ENCODE measurements around the gene STN1.

STN1 gene

DNA sequence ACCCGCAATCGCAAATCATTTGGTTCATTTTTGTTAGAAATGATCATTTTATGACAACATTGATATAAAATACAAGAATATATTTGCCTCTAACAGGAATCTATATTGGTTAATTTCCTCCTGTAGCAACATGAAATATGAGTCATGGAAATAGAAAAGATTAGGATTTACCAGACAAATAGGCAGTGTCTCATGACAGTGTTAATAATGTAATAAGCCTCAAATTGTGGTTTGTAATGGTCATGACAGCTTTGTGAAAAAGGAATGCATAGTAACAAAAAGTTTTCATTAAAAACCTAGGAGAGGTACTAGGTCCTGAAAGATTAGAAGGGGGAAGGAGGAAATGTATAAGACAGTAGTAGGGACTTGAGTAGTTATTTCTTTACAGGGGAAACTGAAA lies 41.0 kb upstream of the STN1 start:
- H3K4me3 ChIP-seq (ENCODE audit: low read depth, low read length) = no peak overlapping the region
- no peak overlapping the region for H2BK5ac ChIP-seq (ENCODE audit: low read depth, low read length, poor library complexity)
- H3K23ac ChIP-seq (ENCODE audit: low read length) = no peak overlapping the region
- H3K36me3 ChIP-seq (ENCODE audit: control insufficient read depth in 1 of 2, insufficient read depth in 2 of 2, low read length in 2 of 2) = no peaks in the 10 kb centered on the region
- H3K14ac ChIP-seq (ENCODE audit: low read length) = no peak overlapping the region
- H3K9ac ChIP-seq (ENCODE audit: low read length) = no peak overlapping the region
- no peak overlapping the region for H2AK5ac ChIP-seq (ENCODE audit: low read length)
- peaks cover 3% of the 10 kb centered on the region for H3K27me3 ChIP-seq (ENCODE audit: insufficient read depth, low read length)
- H3K79me2 ChIP-seq (ENCODE audit: control insufficient read depth, insufficient read depth, low read length, poor library complexity) = no peaks in the 10 kb centered on the region
- H3K79me1 ChIP-seq (ENCODE audit: low read length) = no peaks in the 10 kb centered on the region
- H3K18ac ChIP-seq (ENCODE audit: low read length) = no peak overlapping the region
- H3K4me1 ChIP-seq (ENCODE audit: control insufficient read depth in 1 of 2, insufficient read depth in 2 of 2, low read length in 2 of 2) = peaks cover 0 to 2% of the 10 kb centered on the region in 2 experiments
- H4K91ac ChIP-seq (ENCODE audit: low read depth, low read length) = no peak overlapping the region
- no peak overlapping the region for H3K4me2 ChIP-seq (ENCODE audit: low read length)
- DNase-seq = no peak
- no CpG with 5 or more reads among the region's 2 CpGs for WGBS (ENCODE audit: extremely low coverage, insufficient coverage, insufficient read length)
- no peak overlapping the region for H2BK12ac ChIP-seq (ENCODE audit: low read length)
- no peak overlapping the region for H4K8ac ChIP-seq (ENCODE audit: low read depth, low read length)
- no peak overlapping the region for H3K27ac ChIP-seq (ENCODE audit: low read depth, low read length)
- H2AFZ ChIP-seq (ENCODE audit: insufficient read depth, low read length, poor library complexity) = no peak overlapping the region
- H3K4ac ChIP-seq (ENCODE audit: low read depth, low read length) = no peak overlapping the region
- no peak overlapping the region for H4K12ac ChIP-seq (ENCODE audit: low read depth, low read length)
- H2BK120ac ChIP-seq (ENCODE audit: insufficient read depth, low read length, poor library complexity) = no peak overlapping the region
- no peaks in the 10 kb centered on the region for H3K9me3 ChIP-seq (ENCODE audit: insufficient read depth, low read depth, low read length)

- no peak for DNase-seq
- no peak overlapping the region for H3K23ac ChIP-seq (ENCODE audit: low read length)
- no peak overlapping the region for H3K9ac ChIP-seq (ENCODE audit: low read length)
- no peak overlapping the region for H3K4ac ChIP-seq (ENCODE audit: low read depth, low read length)
- H3K79me1 ChIP-seq (ENCODE audit: low read length) = no peaks in the 10 kb centered on the region
- no peak overlapping the region for H2BK12ac ChIP-seq (ENCODE audit: low read length)
- H3K27ac ChIP-seq (ENCODE audit: low read depth, low read length) = no peak overlapping the region
- H3K27me3 ChIP-seq (ENCODE audit: insufficient read depth, low read length) = peaks cover 3% of the 10 kb centered on the region
- H4K91ac ChIP-seq (ENCODE audit: low read depth, low read length) = no peak overlapping the region
- H3K4me2 ChIP-seq (ENCODE audit: low read length) = no peak overlapping the region
- H4K12ac ChIP-seq (ENCODE audit: low read depth, low read length) = no peak overlapping the region
- H3K4me3 ChIP-seq (ENCODE audit: low read depth, low read length) = no peak overlapping the region
- H3K18ac ChIP-seq (ENCODE audit: low read length) = no peak overlapping the region
- H2BK120ac ChIP-seq (ENCODE audit: insufficient read depth, low read length, poor library complexity) = no peak overlapping the region
- no peaks in the 10 kb centered on the region for H3K36me3 ChIP-seq (ENCODE audit: control insufficient read depth in 1 of 2, insufficient read depth in 2 of 2, low read length in 2 of 2)
- no peak overlapping the region for H2AK5ac ChIP-seq (ENCODE audit: low read length)
- H4K8ac ChIP-seq (ENCODE audit: low read depth, low read length) = no peak overlapping the region
- no CpG with 5 or more reads among the region's 1 CpG for WGBS (ENCODE audit: extremely low coverage, insufficient coverage, insufficient read length)
- peaks cover 0 to 2% of the 10 kb centered on the region in 2 experiments for H3K4me1 ChIP-seq (ENCODE audit: control insufficient read depth in 1 of 2, insufficient read depth in 2 of 2, low read length in 2 of 2)
- no peak overlapping the region for H2BK5ac ChIP-seq (ENCODE audit: low read depth, low read length, poor library complexity)
- H3K9me3 ChIP-seq (ENCODE audit: insufficient read depth, low read depth, low read length) = no peaks in the 10 kb centered on the region
- H3K79me2 ChIP-seq (ENCODE audit: control insufficient read depth, insufficient read depth, low read length, poor library complexity) = no peaks in the 10 kb centered on the region
- H2AFZ ChIP-seq (ENCODE audit: insufficient read depth, low read length, poor library complexity) = no peak overlapping the region
- no peak overlapping the region for H3K14ac ChIP-seq (ENCODE audit: low read length)
Observed at GRCh38 chr10:103954543-103954942, 36.6 kb upstream of the STN1 start.

- no peak overlapping the region for H3K27ac ChIP-seq (ENCODE audit: low read depth, low read length)
Observed at GRCh38 chr10:103951942-103952341, 34.0 kb upstream of the STN1 start.

GRCh38 chr10:103951183-103951582 lies 33.2 kb upstream of the STN1 start:
- H4K91ac ChIP-seq (ENCODE audit: low read depth, low read length) = no peak overlapping the region
- no peak for DNase-seq
- no peak overlapping the region for H2AFZ ChIP-seq (ENCODE audit: insufficient read depth, low read length, poor library complexity)
- no peak overlapping the region for H3K18ac ChIP-seq (ENCODE audit: low read length)
- no peak overlapping the region for H3K14ac ChIP-seq (ENCODE audit: low read length)
- H2BK120ac ChIP-seq (ENCODE audit: insufficient read depth, low read length, poor library complexity) = no peak overlapping the region
- no peak overlapping the region for H3K4me3 ChIP-seq (ENCODE audit: low read depth, low read length)
- no peak overlapping the region for H3K27ac ChIP-seq (ENCODE audit: low read depth, low read length)
- peaks cover 0 to 2% of the 10 kb centered on the region in 2 experiments for H3K4me1 ChIP-seq (ENCODE audit: control insufficient read depth in 1 of 2, insufficient read depth in 2 of 2, low read length in 2 of 2)
- H3K79me1 ChIP-seq (ENCODE audit: low read length) = no peaks in the 10 kb centered on the region
- H3K9ac ChIP-seq (ENCODE audit: low read length) = no peak overlapping the region
- H3K4ac ChIP-seq (ENCODE audit: low read depth, low read length) = no peak overlapping the region
- no peak overlapping the region for H3K4me2 ChIP-seq (ENCODE audit: low read length)
- WGBS (ENCODE audit: extremely low coverage, insufficient coverage, insufficient read length) = no CpG with 5 or more reads among the region's 2 CpGs
- no peaks in the 10 kb centered on the region for H3K79me2 ChIP-seq (ENCODE audit: control insufficient read depth, insufficient read depth, low read length, poor library complexity)
- no peaks in the 10 kb centered on the region for H3K27me3 ChIP-seq (ENCODE audit: insufficient read depth, low read length)
- H4K8ac ChIP-seq (ENCODE audit: low read depth, low read length) = no peak overlapping the region
- H3K9me3 ChIP-seq (ENCODE audit: insufficient read depth, low read depth, low read length) = no peaks in the 10 kb centered on the region
- no peak overlapping the region for H2BK12ac ChIP-seq (ENCODE audit: low read length)
- H3K36me3 ChIP-seq (ENCODE audit: control insufficient read depth in 1 of 2, insufficient read depth in 2 of 2, low read length in 2 of 2) = no peaks in the 10 kb centered on the region
- H2AK5ac ChIP-seq (ENCODE audit: low read length) = no peak overlapping the region
- no peak overlapping the region for H4K12ac ChIP-seq (ENCODE audit: low read depth, low read length)
- no peak overlapping the region for H3K23ac ChIP-seq (ENCODE audit: low read length)
- H2BK5ac ChIP-seq (ENCODE audit: low read depth, low read length, poor library complexity) = no peak overlapping the region

More at GRCh38 chr10:103951942-103952341, 34.0 kb upstream of the STN1 start:
- Histone ChIP-seq H3K4ac (ENCODE audit: low read depth, low read length) (no peak overlapping the region), H3K14ac (ENCODE audit: low read length) (no peak overlapping the region), H3K79me2 (ENCODE audit: control insufficient read depth, insufficient read depth, low read length, poor library complexity) (no peaks in the 10 kb centered on the region), H2BK5ac (ENCODE audit: low read depth, low read length, poor library complexity) (no peak overlapping the region), H3K79me1 (ENCODE audit: low read length) (no peaks in the 10 kb centered on the region), H3K9me3 (ENCODE audit: insufficient read depth, low read depth, low read length) (no peaks in the 10 kb centered on the region), H3K36me3 (ENCODE audit: control insufficient read depth in 1 of 2, insufficient read depth in 2 of 2, low read length in 2 of 2) (no peaks in the 10 kb centered on the region), H2BK12ac (ENCODE audit: low read length) (no peak overlapping the region), H4K8ac (ENCODE audit: low read depth, low read length) (no peak overlapping the region), H3K9ac (ENCODE audit: low read length) (no peak overlapping the region), H2AK5ac (ENCODE audit: low read length) (no peak overlapping the region), H3K4me1 (ENCODE audit: control insufficient read depth in 1 of 2, insufficient read depth in 2 of 2, low read length in 2 of 2) (peaks cover 0 to 2% of the 10 kb centered on the region in 2 experiments), H2AFZ (ENCODE audit: insufficient read depth, low read length, poor library complexity) (no peak overlapping the region), H3K23ac (ENCODE audit: low read length) (no peak overlapping the region), H3K27me3 (ENCODE audit: insufficient read depth, low read length) (no peaks in the 10 kb centered on the region), H4K12ac (ENCODE audit: low read depth, low read length) (no peak overlapping the region), H3K4me3 (ENCODE audit: low read depth, low read length) (no peak overlapping the region), H2BK120ac (ENCODE audit: insufficient read depth, low read length, poor library complexity) (no peak overlapping the region), H4K91ac (ENCODE audit: low read depth, low read length) (no peak overlapping the region), H3K4me2 (ENCODE audit: low read length) (no peak overlapping the region), H3K18ac (ENCODE audit: low read length) (no peak overlapping the region)
- no peak for DNase-seq
- WGBS (ENCODE audit: extremely low coverage, insufficient coverage, insufficient read length) = no CpG with 5 or more reads among the region's 4 CpGs
